Memory B cell (primary cell): ENCODE measurements around the gene CAV3.
"Not testable (repeated sequence)": the region's sequence is repeated elsewhere in the genome, so short reads cannot be mapped to it uniquely, and the experiment has no call there.

ENCODE experiments used
- ATAC-seq: fragments of 150-1000 bp; cut with Tn5 transposase; 2 replicates; pipeline ENCODE4 v1.10.0; 2021; ENCODE audit warnings: low read depth, mild to moderate bottlenecking, moderate library complexity
- DNase-seq, 2 donors: peaks; one replicate each; pipeline ENCODE4 v3.0.0; 2022; ENCODE audit warnings: low spot score in 2 of 2
- H3K27ac Mint-ChIP-seq: one replicate; pipeline ENCODE4 v1.8.0; 2022; ENCODE audit warnings: mild to moderate bottlenecking, moderate library complexity, mixed read lengths
- H3K27me3 Mint-ChIP-seq: one replicate; pipeline ENCODE4 v1.8.0; 2022; ENCODE audit warnings: mixed read lengths
- H3K36me3 Mint-ChIP-seq: one replicate; pipeline ENCODE4 v1.8.0; 2022; ENCODE audit warnings: mild to moderate bottlenecking, mixed read lengths
- H3K4me1 Mint-ChIP-seq: one replicate; pipeline ENCODE4 v1.8.0; 2022; ENCODE audit warnings: mixed read lengths
- H3K4me3 Mint-ChIP-seq: one replicate; pipeline ENCODE4 v1.8.0; 2022; ENCODE audit warnings: mild to moderate bottlenecking, moderate library complexity, mixed read lengths
- H3K9me3 Mint-ChIP-seq: one replicate; pipeline ENCODE4 v1.8.0; 2022; ENCODE audit warnings: mixed read lengths

CAV3 gene

GRCh38 chr3:8733332-8734094 lies at the start of gene CAV3:
Gene CAV3, plus strand, starts transcription at chr3:8733802. Its CDS starts 75 bp downstream, at chr3:8733877.
- Mint-ChIP-seq H3K27ac (no peak within 1 kb of the TSS), H3K27me3 (peaks cover 13% of the 10 kb centered on the region), H3K4me3 (no peak within 1 kb of the TSS), H3K9me3 (no peaks in the 10 kb centered on the region), H3K4me1 (no peaks in the 10 kb centered on the region), H3K36me3 (no peaks in the 10 kb centered on the region)
- DNase-seq: no peak
- ATAC-seq: no peak

- not testable (repeated sequence) for H3K27ac Mint-ChIP-seq, ATAC-seq, H3K4me3 Mint-ChIP-seq, DNase-seq, H3K36me3 Mint-ChIP-seq, H3K4me1 Mint-ChIP-seq, H3K9me3 Mint-ChIP-seq
- H3K27me3 Mint-ChIP-seq: peaks cover 15% of the 10 kb centered on the region
Observed at GRCh38 chr3:8684992-8685391, 48.6 kb upstream of the CAV3 start.

GRCh38 chr3:8691295-8691694 lies 42.3 kb upstream of the CAV3 start:
- H3K27me3 Mint-ChIP-seq, H3K27ac Mint-ChIP-seq, H3K4me3 Mint-ChIP-seq, ATAC-seq, H3K36me3 Mint-ChIP-seq, H3K4me1 Mint-ChIP-seq, DNase-seq, H3K9me3 Mint-ChIP-seq: not testable (repeated sequence)

GRCh38 chr3:8702560-8702959 lies 31.0 kb upstream of the CAV3 start:
- Mint-ChIP-seq H3K4me1 (no peaks in the 10 kb centered on the region), H3K9me3 (peaks cover 3% of the 10 kb centered on the region), H3K36me3 (no peaks in the 10 kb centered on the region), H3K4me3 (no peak overlapping the region), H3K27me3 (peaks cover 1% of the 10 kb centered on the region), H3K27ac (no peak overlapping the region)
- DNase-seq (no peak), ATAC-seq (no peak)

- Mint-ChIP-seq H3K36me3 (no peaks in the 10 kb centered on the region), H3K27ac (no peak overlapping the region), H3K27me3 (peaks cover 3% of the 10 kb centered on the region), H3K4me1 (no peaks in the 10 kb centered on the region), H3K9me3 (peaks cover 3% of the 10 kb centered on the region), H3K4me3 (no peak overlapping the region)
- DNase-seq: no peak
- no peak for ATAC-seq
Observed at GRCh38 chr3:8705575-8705974, 28.0 kb upstream of the CAV3 start.

- no peaks in the 10 kb centered on the region for H3K36me3 Mint-ChIP-seq
- no peak overlapping the region for H3K27ac Mint-ChIP-seq
- peaks cover 6% of the 10 kb centered on the region for H3K27me3 Mint-ChIP-seq
- DNase-seq (no peak), ATAC-seq (no peak)
- H3K9me3 Mint-ChIP-seq: peaks cover 3% of the 10 kb centered on the region
- H3K4me3 Mint-ChIP-seq: no peak overlapping the region
- no peaks in the 10 kb centered on the region for H3K4me1 Mint-ChIP-seq
Observed at GRCh38 chr3:8709287-8709686, 24.3 kb upstream of the CAV3 start.

GRCh38 chr3:8709801-8710507 lies 23.6 kb upstream of the CAV3 start:
- no peak overlapping the region for H3K27ac Mint-ChIP-seq
- ATAC-seq (no peak), DNase-seq (no peak)
- peaks cover 6% of the 10 kb centered on the region for H3K27me3 Mint-ChIP-seq
- H3K36me3 Mint-ChIP-seq: no peaks in the 10 kb centered on the region
- H3K4me1 Mint-ChIP-seq: no peaks in the 10 kb centered on the region
- H3K9me3 Mint-ChIP-seq: peaks cover 3% of the 10 kb centered on the region
- H3K4me3 Mint-ChIP-seq: no peak overlapping the region

- Mint-ChIP-seq H3K4me1 (no peaks in the 10 kb centered on the region), H3K27me3 (peaks cover 6% of the 10 kb centered on the region), H3K27ac (no peak overlapping the region), H3K4me3 (no peak overlapping the region), H3K9me3 (no peaks in the 10 kb centered on the region), H3K36me3 (no peaks in the 10 kb centered on the region)
- DNase-seq: no peak
- ATAC-seq: no peak
Observed at GRCh38 chr3:8712045-8712907, 21.3 kb upstream of the CAV3 start.

GRCh38 chr3:8712908-8713255 lies 20.7 kb upstream of the CAV3 start:
- Mint-ChIP-seq H3K36me3 (no peaks in the 10 kb centered on the region), H3K4me1 (no peaks in the 10 kb centered on the region), H3K27me3 (peaks cover 6% of the 10 kb centered on the region), H3K9me3 (no peaks in the 10 kb centered on the region), H3K4me3 (no peak overlapping the region), H3K27ac (no peak overlapping the region)
- DNase-seq (no peak), ATAC-seq (no peak)

GRCh38 chr3:8713901-8714759 lies 19.5 kb upstream of the CAV3 start:
- DNase-seq (no peak), ATAC-seq (no peak)
- H3K4me3 Mint-ChIP-seq: no peak overlapping the region
- H3K36me3 Mint-ChIP-seq: no peaks in the 10 kb centered on the region
- H3K27ac Mint-ChIP-seq: no peak overlapping the region
- peaks cover 1% of the 10 kb centered on the region for H3K9me3 Mint-ChIP-seq
- H3K27me3 Mint-ChIP-seq: peaks cover 6% of the 10 kb centered on the region
- no peaks in the 10 kb centered on the region for H3K4me1 Mint-ChIP-seq

GRCh38 chr3:8715757-8716156 lies 17.8 kb upstream of the CAV3 start:
- H3K27ac Mint-ChIP-seq, ATAC-seq, DNase-seq, H3K9me3 Mint-ChIP-seq, H3K36me3 Mint-ChIP-seq, H3K4me3 Mint-ChIP-seq, H3K27me3 Mint-ChIP-seq, H3K4me1 Mint-ChIP-seq: not testable (repeated sequence)

GRCh38 chr3:8722808-8723207 lies 10.8 kb upstream of the CAV3 start:
- no peak overlapping the region for H3K27ac Mint-ChIP-seq
- H3K27me3 Mint-ChIP-seq: peaks cover 2% of the 10 kb centered on the region

GRCh38 chr3:8723612-8724011 lies 10.0 kb upstream of the CAV3 start:
- H3K27me3 Mint-ChIP-seq: peaks cover 2% of the 10 kb centered on the region
- no peak for DNase-seq

More at GRCh38 chr3:8722808-8723207, 10.8 kb upstream of the CAV3 start:
- no peak for DNase-seq
- no peak overlapping the region for H3K4me3 Mint-ChIP-seq
- H3K9me3 Mint-ChIP-seq: peaks cover 7% of the 10 kb centered on the region
- no peak for ATAC-seq
- no peaks in the 10 kb centered on the region for H3K4me1 Mint-ChIP-seq
- H3K36me3 Mint-ChIP-seq: no peaks in the 10 kb centered on the region

More at GRCh38 chr3:8723612-8724011, 10.0 kb upstream of the CAV3 start:
- ATAC-seq: no peak
- Mint-ChIP-seq H3K4me3 (no peak overlapping the region), H3K27ac (no peak overlapping the region), H3K36me3 (no peaks in the 10 kb centered on the region), H3K4me1 (no peaks in the 10 kb centered on the region), H3K9me3 (peaks cover 7% of the 10 kb centered on the region)
